Endothelial cell of umbilical vein (primary cell): ENCODE measurements around the gene SRRM4.

Source experiments
- CTCF ChIP-seq, 2 donors: IDR thresholded peaks; 1 replicate in 1 of 2; 2 replicates in 1 of 2; pipeline ENCODE4 v1.5.1; 2011; ENCODE audit warnings: low read length in 2 of 2, mild to moderate bottlenecking in 2 of 2, moderate library complexity in 2 of 2, control low read depth in 1 of 2, inconsistent platforms in 1 of 2, low read depth in 1 of 2; ENCODE audit not compliant: insufficient read depth in 1 of 2; ENCODE audit errors: extremely low read depth in 1 of 2
- EZH2 ChIP-seq: IDR thresholded peaks from 2 replicates; pipeline ENCODE4 v1.6.1; 2012; ENCODE audit warnings: borderline replicate concordance, low read depth, mild to moderate bottlenecking, moderate library complexity, low read length, inconsistent platforms; ENCODE audit not compliant: severe bottlenecking
- GATA2 ChIP-seq: IDR thresholded peaks from 2 replicates; pipeline ENCODE4 v1.7.0; 2011; ENCODE audit warnings: low read depth, mild to moderate bottlenecking, moderate library complexity, mixed read lengths, low read length; ENCODE audit not compliant: insufficient read length, insufficient read depth
- JUN ChIP-seq: IDR thresholded peaks from 2 replicates; pipeline ENCODE4 v1.6.1; 2011; ENCODE audit warnings: borderline replicate concordance, low read depth; ENCODE audit not compliant: insufficient read length, insufficient read depth
- MAX ChIP-seq: IDR thresholded peaks from 2 replicates; pipeline ENCODE4 v1.6.1; 2011; ENCODE audit not compliant: insufficient read depth, insufficient read length
- MYC ChIP-seq: IDR thresholded peaks from one replicate; pipeline ENCODE4 v1.6.1; 2011; ENCODE audit warnings: mild to moderate bottlenecking, low read depth, low read length
- POLR2A ChIP-seq: IDR thresholded peaks from 2 replicates; pipeline ENCODE4 v1.6.1; 2012; ENCODE audit warnings: low read depth, mild to moderate bottlenecking, control low read depth, low read length
- POLR2AphosphoS5 ChIP-seq: IDR thresholded peaks from 2 replicates; pipeline ENCODE4 v1.6.1; 2012; ENCODE audit warnings: low read depth, mild to moderate bottlenecking, control low read depth, low read length, moderate library complexity; ENCODE audit not compliant: insufficient read depth

GRCh38 chr12:118980407-118981014 is 830 bp upstream of the SRRM4 start:
- TF ChIP-seq MAX (no peak), POLR2A (no peak), EZH2 (no peak), CTCF (IDR thresholded peaks at IDR 0.05; ENCODE audit: extremely low read depth in 1 of 2, insufficient read depth in 1 of 2, low read depth in 1 of 2, low read length in 2 of 2) (no peak), JUN (no peak), MYC (no peak), GATA2 (no peak), POLR2AphosphoS5 (no peak)
